NCI-H226 (cell line): Measurements from ENCODE around the gene TWF1.
A peak's percentile ranks its signal among the peaks of the same experiment; 100 is the strongest.
"Not testable (repeated sequence)": the region's sequence is repeated elsewhere in the genome, so short reads cannot be mapped to it uniquely, and the experiment has no call there.

Source experiments
- DNase-seq: peaks from one replicate; pipeline ENCODE4 v3.0.0-alpha.2; 2015

The TWF1 gene

GRCh38 chr12:43797561-43798217 is 8.4 kb downstream of the TWF1 start:
- no peak for DNase-seq

GRCh38 chr12:43795716-43796280 is 10.3 kb downstream of the TWF1 start:
- DNase-seq = no peak

DNA sequence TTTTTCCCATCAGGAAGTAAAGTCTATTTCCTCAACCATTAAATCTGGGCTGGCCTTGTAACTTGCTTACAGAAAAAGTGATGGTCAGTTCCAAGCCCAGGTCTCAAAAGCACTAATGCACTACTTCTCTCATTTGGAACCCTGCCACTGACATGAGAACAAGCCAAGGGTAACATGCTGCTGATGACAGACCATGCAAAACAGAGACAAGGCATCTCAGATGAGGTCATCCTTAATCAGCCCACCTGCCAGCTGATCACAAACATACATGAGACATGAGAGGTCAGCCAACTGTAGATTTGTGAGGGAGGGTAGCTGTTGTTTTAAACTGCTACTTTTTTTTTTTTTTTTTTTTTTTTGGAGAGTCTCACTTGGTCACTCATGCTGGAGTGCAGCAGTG is 16.2 kb downstream of the TWF1 start:
- no peak for DNase-seq

DNA sequence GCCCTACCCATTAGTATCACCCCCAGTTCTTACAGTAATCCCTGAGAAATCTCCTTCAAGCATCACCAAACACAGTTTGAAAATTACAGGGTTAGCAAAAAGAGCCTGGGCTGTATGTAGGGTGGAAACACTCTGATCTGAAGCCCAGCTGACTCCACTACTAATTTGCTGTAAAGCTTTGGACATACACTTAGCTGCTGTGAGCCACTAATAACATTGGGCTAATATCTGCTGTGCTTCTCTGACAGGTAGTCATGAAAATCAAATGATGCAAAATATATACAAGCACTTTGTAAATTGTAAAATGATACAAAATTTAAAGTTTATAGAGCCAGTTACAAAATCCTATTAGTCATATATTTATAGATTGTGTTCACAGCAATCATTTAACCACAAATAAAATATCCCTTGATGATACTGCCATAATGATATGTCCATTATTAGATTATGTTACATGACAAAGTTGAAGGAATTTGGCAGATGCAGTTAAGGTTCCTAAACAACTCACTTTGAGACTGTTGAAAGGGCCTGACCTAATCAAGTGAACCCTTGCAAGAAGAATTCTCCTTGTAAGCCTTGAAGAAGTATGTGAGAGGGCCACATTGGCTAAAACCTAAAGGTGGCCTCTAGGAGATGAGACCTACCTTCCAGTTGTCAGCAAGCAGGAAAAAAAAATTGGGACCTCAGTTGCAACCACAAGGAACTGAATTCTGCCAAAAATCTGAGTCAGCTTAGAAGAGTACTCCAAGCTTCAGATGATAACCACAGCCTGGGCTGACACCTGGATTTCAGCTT is 19.0 kb downstream of the TWF1 start:
- no peak for DNase-seq

GRCh38 chr12:43776498-43776897 is 29.6 kb downstream of the TWF1 start:
- no peak for DNase-seq

GRCh38 chr12:43766291-43766690 is 39.8 kb downstream of the TWF1 start:
- DNase-seq = no peak

DNA sequence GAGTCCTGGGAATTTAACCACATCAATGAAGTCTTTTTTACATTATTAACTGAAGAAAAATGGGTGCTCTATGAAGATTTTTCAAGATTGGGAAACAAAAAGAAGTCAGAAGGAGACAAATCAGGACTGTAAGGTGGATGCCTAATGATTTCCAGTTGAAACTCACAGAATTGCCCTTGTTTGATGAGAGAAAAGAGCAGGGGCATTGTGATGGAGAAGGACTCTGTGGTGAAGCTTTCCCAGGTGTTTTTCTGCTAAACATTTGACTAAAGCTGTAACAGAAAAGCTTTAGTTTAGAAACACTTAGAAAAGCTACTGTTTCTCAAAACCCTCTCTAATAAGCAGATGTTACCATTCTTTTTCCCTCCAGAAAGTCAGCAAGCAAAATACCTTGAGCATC is 41.6 kb downstream of the TWF1 start:
- DNase-seq = no peak

DNA sequence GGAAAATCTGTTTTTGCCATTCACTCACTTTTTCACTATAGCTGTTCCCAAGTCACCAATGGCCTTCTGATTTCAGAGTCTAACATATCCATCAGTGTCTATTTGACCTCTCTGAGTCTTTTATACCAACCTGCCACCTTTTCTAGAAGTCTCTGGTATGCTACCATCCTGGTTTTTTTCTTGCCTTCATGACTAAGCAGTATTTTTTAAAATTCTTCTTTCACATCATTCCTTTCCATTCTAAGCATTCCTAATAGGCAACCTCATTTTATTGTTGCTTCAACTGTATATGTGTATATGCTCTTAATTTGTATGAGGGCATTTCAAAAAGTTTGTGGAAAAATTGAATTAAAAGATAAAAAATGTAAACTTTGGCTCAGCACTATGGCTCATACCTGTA is 42.3 kb downstream of the TWF1 start:
- no peak for DNase-seq

DNA sequence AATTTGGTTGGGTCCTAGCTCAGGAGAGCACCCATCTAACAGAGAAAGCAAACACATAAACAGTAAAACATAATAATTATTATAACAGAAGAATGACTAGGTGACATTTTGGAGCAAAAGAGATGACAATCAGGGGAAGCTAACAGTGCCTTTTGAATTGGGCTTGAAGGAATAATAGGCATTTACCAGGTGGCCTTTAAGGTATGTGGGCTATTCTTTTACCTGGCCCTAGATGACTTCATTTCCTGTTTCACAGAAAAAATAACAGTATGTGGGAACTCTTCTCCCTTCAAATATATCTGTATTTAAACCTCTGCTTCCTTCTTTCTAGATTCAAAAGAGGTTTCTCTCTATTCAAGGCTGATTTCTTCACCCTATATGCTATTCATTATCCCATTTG is 43.5 kb downstream of the TWF1 start:
- no peak for DNase-seq

DNA sequence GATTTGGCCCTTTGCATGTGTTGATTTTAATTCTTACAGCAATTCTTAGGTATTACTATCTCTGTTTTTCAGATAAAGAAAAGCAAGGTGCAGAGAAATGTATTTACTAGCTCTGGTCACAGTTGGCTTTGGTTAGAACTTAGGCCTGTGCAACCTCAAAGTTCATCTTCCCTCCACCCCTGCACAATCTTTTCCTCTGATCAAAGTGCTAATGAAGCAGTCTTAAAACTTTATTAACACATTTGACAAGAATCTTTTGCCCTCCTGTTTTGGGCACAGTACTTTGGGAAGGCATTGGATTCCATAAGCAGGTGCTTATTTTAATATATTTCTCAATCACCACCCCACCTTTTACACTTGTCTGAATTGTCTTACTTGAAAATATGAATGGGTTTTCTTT is 44.6 kb downstream of the TWF1 start:
- no peak for DNase-seq

- no peak for DNase-seq
These were observed 45.7 kb downstream of the TWF1 start for GRCh38 chr12:43760396-43760795.

- peak; percentile 97 for DNase-seq
These were observed 47.2 kb downstream of the TWF1 start, which contains the start of the genes IRAK4 and PUS7L for GRCh38 chr12:43758728-43759563. Gene IRAK4 (plus strand): TSS chr12:43758951. CDS start chr12:43768112, 9,161 bp downstream. Gene PUS7L (minus strand): TSS chr12:43758790. CDS start chr12:43755245, 3,545 bp downstream.

- peak; percentile 23 for DNase-seq
These were observed 47.8 kb downstream of the TWF1 start for GRCh38 chr12:43758247-43758727.

DNA sequence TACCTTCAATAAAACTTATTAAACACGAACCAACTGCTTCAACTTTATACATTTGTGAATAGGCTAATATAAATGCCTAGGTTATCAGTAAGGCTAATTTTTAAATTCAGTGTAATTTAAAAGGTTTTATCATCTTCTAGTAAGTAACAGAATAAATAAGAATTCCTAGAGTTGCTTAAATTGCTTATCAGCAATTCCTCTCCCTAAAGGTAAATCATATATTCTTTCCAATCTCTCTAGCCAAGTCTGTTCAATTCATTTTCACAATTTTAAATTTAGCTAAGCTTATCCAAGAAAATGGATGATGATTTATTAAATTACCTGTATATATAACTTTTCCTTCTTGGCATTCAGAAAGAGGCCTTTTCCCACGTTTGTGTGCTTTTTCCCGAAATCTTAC is 52.1 kb downstream of the TWF1 start:
- DNase-seq = no peak

DNA sequence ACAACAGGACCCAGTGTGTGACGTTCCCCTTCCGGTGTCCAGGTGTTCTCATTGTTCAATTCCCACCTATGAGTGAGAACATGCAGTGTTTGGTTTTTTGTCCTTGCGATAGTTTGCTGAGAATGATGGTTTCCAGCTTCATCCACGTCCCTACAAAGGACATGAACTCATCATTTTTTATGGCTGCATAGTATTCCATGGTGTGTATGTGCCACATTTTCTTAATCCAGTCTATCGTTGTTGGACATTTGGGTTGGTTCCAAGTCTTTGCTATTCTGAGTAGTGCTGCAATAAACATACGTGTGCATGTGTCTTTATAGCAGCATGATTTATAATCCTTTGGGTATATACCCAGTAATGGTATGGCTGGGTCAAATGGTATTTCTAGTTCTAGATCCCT is 54.8 kb downstream of the TWF1 start:
- not testable (repeated sequence) for DNase-seq

DNA sequence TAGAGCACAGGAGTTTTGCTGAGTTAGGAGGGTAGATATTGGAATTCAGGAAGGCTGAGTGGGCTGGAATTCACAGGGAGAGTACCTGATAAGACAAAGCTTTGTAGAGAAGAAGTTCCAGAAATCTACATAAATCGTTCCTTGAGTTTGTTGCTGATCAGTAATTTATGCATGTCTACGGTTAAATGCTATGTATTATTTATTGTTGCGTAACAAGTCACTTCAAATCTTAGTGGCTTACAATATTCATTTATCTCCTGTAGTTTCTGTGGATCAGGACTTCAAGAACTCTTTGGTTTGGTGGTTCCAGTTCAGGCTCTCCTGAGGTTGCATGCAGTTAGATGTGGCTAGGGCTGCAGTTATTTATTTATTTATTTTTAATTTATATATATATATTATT is 55.3 kb downstream of the TWF1 start:
- no peak for DNase-seq

GRCh38 chr12:43749016-43749415 is 57.1 kb downstream of the TWF1 start:
- DNase-seq = no peak

GRCh38 chr12:43744826-43745225 is 61.3 kb downstream of the TWF1 start:
- DNase-seq = no peak
